GM19395 (cell line): ENCODE results near the gene RALGPS1.

ENCODE experiments used
- ATAC-seq: cut with Tn5 transposase; IDR thresholded peaks from one replicate; pipeline ENCODE4 v1.9.1; 2021; ENCODE audit warnings: mild to moderate bottlenecking, moderate library complexity; ENCODE audit not compliant: unreplicated experiment

The RALGPS1 gene

GRCh38 chr9:127092041-127092608 lies 177.5 kb downstream of the RALGPS1 start:
- no peak for ATAC-seq

- no peak for ATAC-seq
These were observed 178.9 kb downstream of the RALGPS1 start for GRCh38 chr9:127093319-127094020.

GRCh38 chr9:127095411-127095810 lies 180.8 kb downstream of the RALGPS1 start:
- no peak for ATAC-seq

- no peak for ATAC-seq
These were observed 181.6 kb downstream of the RALGPS1 start for GRCh38 chr9:127096208-127096607.

- ATAC-seq = no peak
These were observed 183.1 kb downstream of the RALGPS1 start for GRCh38 chr9:127097683-127098082.

DNA sequence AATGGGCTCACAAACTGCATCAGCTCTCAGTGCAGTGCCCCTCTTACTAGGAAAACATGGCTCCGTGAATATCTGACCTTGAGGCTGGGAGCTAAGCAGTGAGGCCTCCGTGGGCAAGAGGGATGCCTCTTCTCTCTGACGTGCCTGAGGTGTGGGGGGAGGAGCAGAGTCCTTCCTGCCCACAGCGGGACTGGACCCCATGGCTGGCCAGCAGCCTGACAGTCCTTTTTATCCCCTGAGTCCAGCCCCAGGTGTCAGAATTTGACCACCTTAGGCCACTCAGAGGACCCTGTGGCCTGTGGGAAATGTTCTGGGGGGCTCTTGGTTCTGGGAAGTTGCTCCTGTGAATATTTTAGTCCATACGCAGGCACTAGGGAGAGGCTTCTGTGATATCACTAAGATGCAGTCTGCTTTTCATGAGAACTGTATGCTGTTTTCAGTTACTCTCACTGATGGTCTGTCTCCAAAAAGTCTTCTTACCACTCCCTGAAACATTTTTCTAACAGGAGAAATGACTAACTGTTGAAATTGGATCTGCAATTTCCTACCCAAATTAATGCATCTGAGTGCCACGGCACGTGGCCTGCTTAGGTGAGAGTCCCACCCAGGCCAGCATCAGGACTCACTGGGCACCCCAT lies 184.5 kb downstream of the RALGPS1 start:
- ATAC-seq = no peak

DNA sequence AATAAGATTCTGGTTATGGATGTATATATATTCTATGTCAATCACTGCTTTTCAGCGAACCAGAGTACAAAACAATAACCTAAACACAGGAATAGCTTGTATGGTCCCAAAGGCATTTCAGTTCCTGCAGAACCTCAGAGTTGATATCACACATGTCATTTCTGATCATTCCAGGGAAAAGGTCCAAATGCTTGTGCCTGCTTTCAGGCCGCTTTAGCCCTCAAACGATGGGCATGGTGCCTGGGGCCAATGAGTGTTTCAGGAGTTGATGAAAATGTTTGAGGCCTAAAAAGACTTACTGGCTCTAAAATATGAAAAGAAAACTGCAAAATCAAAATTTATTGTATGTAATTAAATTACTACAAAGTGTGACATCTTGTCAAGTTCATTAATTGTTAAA lies 185.1 kb downstream of the RALGPS1 start:
- ATAC-seq = no peak

GRCh38 chr9:127102176-127102575 lies 187.6 kb downstream of the RALGPS1 start:
- no peak for ATAC-seq

DNA sequence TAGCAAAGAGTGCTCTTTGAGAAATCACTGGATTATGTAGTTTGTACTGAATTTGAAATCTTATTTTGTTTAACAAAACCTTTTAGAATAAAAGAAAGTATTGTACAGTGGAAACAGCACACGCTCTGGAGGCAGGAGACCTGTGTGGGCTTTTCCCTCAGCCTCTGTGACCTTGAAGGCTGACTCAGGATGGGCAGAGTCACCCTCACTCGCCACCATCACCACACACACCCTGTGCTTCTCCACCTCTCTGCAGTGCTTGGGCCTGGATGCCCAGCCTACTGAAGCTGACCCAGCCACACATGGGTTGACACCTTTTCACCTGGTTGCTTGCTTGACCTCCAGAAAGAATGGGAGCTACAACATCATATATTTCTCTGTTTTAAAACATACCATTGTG lies 188.2 kb downstream of the RALGPS1 start:
- no peak for ATAC-seq

DNA sequence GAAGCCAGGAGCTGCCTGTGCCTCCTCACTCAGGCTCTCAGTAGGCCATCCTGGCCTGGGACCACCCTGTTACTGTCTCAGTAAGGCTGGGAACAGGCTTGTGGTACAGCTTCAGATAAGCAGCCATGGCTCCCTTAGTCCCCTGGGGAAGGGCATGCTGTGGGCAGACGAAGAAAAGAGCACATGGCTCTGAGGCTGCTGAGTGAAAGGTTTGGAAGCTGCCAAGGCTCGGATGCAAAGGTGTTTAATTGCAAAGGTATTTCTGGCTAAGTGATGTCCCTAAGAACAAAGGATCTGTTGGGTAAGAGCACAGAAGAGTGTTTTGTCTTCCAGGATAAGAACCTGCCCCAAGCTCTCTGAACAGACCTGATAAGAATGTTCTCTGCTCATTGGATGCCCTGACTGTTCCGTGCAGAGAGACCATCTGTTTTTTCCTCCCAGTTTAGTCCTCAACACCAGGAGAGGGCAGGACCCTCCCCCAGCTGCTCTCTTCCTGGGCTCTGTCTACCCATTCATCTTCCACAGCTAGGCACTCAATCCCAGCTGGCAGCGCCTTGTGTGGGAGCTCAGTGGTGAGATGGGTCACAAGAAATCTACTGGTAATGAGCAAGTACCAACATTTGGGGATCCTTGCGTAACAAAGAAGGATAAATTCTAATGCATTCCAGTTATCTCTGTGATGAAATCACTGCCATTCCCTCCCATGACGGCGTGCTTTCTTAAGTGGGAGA lies 190.2 kb downstream of the RALGPS1 start:
- ATAC-seq = no peak

GRCh38 chr9:127105805-127106465 lies 191.4 kb downstream of the RALGPS1 start:
- ATAC-seq = no peak

DNA sequence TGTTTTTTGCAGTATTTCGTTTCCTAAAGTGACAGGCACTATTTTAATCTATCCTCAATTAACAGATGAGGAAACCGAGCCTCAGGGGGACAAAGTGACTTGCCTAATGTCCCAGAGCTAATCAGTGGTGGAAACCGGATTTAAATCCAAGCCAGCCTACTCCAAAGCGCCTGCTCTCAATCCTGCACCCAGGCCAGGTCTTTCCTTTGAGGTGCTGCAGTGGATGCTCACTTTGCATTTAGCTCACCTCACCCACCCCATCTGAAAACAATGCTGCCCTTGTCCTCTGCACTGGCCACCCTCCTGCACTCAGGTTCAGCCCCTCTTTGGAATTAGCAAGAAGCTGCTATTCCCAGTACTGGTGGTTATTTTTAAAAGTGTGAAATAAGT lies 191.9 kb downstream of the RALGPS1 start:
- no peak for ATAC-seq

DNA sequence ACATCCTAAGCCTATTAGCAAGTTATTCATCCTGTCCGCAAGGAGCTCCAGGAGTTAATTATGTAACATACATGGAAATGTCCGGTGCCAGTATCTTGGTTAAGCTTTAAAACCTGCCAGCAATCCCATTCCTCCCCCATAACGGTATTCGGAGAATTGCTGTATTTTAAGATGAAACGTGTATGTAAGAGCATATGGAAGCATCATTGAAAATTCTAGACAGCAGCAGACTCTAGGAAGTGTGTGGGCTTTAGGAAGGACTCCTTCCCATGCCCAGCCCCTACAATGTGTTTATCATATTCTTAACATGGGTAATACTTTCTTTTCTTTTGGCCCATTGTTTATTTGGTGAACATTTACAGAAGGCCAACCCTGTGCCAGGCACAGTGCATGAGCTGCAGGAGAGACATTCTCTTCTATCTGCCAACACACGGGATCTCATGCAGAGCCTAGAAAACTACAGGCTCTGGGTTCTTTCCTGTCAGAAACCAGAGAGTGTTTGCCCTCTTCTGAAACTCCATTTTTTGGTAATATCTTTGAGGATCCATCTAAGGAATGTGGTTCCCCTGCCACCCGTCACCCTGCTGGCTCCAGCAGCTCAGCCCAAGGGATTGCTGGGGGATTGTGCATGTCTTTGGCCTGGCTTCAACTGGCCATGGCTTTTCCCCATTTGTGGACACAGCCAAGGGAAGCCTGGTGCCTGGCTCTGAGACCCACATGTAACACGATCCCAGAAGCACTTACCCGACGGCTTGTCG lies 192.8 kb downstream of the RALGPS1 start:
- no peak for ATAC-seq

- no peak for ATAC-seq
These were observed 193.6 kb downstream of the RALGPS1 start for GRCh38 chr9:127107929-127108876.

GRCh38 chr9:127109212-127109711 lies 194.7 kb downstream of the RALGPS1 start:
- no peak for ATAC-seq

DNA sequence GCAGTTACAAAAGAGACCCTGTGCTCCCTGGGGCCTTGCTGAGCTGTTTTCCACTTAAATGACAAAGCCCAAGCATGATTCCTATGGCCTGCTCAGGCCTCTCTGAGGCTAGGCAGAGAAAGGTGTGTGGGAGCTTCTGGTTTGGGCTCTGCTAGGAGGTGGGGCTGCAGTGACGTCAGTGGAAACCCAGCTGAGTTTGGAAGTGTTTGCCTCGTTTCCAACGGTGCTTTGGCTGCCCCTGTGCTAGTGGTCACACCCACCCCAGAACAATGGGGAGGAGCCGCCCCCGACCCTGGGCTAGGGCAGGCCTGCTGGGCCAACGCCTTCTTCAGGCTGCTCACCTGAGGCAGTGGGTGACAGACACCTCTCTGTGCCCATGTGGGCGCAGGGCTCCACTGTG lies 197.5 kb downstream of the RALGPS1 start:
- ATAC-seq = no peak

DNA sequence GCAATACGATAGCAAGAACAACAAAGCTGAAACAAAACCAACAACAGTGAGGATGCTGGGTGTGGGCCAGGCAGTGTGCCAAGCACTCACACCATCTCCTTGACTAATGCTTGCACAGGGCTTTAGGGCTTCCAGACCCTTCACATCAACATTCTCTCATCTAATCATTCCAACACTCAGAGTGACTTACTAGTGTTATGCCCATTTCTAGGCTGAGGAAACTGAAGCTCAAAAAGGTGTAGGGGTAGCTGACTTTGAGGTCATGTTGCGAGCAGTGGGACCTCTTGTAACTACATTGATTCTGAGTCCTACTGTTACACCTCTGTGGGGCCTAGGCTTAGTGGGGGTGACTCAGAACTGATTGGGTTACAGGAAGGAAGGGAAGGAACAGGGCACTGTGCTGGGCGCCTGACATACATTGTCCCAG lies 198.2 kb downstream of the RALGPS1 start:
- no peak for ATAC-seq

GRCh38 chr9:127113191-127113972 lies 198.8 kb downstream of the RALGPS1 start:
- ATAC-seq = no peak
